HG03457 (cell line): ENCODE data around the gene SNX30.
A peak's percentile ranks its signal among the peaks of the same experiment; 100 is the strongest.
"Not testable (repeated sequence)": the region's sequence is repeated elsewhere in the genome, so short reads cannot be mapped to it uniquely, and the experiment has no call there.

Experiments used
- ATAC-seq: cut with Tn5 transposase; IDR thresholded peaks from one replicate; pipeline ENCODE4 v1.9.1; 2021; ENCODE audit warnings: moderate number of reproducible peaks; ENCODE audit not compliant: unreplicated experiment

SNX30 gene

DNA sequence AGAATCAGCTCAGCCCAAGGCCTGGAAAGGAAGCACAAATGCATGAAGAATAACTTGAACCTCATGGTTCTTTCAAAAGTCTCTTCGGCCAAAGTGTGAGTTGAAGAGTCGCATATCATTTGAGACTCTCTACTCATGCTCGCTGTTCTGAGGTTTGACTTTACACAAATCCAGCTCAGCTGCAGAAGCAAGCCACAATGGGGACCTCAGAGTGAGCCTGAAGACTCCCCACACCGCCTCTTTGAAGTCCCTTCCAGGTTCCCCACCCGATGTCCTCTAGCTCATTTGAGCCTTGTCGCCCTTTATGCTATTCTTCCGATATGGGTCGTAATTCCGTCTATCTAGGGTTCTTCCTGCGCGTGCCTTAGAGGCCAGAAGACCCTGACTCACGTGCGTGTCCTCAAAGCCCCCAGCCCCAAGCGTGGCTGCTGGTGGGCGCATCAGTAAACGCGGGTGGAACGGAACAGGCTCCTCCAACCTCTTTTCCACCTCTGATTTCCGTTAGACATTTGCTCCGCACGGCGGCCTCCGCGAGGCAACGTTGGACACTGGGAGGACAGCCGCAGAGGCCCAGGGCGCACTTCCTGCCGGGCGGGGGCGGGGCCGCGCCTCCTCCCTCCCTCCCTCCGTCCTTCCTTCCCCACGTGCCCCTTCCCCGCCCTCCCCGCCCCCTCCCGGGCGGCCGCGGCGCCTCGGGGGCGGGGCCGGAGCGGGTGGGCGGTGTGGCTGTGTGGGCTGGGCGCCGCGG is at the start of gene SNX30:
Gene SNX30, plus strand, starts transcription at position 745 of the 748 bp plus-strand sequence. CDS start 242 bp downstream, outside the sequence.
- ATAC-seq = peak; percentile 77

DNA sequence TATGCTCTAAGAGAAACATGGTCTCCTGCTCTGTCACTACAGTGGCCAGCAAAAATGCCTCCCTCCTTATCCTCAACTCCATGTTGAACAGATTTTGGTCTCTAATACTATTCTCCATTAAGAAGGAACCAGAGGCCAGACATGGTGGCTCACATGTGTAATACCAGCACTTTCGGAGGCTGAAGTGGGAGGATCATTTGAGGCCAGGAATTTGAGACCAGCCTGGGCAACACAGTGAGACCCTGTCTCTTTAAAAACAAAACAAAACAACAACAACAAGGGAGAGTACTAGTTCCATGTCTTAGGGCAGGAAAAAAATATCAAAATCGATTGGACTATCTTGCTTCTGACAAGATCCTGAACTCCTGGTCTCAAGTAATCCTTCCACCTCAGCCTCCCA is 47.3 kb upstream of the SNX30 start:
- no peak for ATAC-seq

GRCh38 chr9:112705768-112706427 is 44.7 kb upstream of the SNX30 start:
- ATAC-seq = no peak

DNA sequence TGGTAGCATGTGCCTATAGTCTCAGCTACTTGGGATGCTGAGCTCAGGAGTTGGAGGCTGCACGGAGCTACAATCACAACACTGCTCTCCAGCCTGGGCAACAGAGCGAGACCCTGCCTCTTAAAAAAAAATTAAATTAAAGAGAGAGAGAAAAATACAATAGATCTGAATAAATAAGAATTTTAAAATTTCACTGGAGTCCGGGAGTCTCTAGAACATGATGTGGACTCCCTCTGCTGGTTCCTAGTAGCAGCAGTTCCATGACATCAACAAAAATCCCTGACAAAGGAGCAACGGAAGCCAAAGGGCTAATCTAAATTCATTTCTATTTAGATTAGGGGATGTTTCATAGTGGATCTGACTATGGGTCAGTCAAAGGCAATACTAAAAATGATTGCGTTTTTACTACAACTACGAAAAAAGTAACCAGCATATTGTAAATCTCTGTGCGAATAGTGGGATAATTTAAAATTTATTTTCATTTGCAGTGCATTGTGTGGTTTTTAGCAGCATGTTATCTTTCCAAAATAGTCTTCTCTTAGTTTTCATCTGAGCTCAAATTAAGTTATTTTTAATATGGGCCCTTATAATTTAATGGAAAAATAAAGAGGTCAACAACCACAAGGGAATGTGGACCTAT is 39.4 kb upstream of the SNX30 start:
- ATAC-seq = no peak

DNA sequence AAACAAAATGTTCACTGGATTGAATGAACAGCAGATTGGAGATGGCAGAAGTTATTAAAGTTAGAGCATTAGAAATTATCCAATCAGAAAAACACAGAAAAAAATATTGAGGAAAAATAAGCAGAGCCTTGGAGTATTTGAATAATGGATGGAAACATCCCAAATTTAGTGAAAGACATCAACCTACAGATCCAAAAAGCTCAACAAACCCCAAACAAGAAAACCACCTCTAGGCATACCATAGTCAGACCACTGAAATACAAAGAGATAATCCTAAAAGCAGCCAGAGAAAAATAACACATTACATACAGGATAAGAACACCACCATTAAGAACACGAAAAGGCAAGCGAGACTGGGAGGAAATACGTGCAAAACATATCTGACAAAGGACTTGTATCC is 37.9 kb upstream of the SNX30 start:
- no peak for ATAC-seq

GRCh38 chr9:112717661-112718331 is 32.8 kb upstream of the SNX30 start, which contains the start of gene INIP:
TSS of gene INIP (minus strand) at chr9:112718117. CDS start at chr9:112716485, 1,632 bp downstream.
- peak; percentile 91 for ATAC-seq

- ATAC-seq = no peak
Observed at GRCh38 chr9:112719241-112719691, 31.3 kb upstream of the SNX30 start.

- no peak for ATAC-seq
Observed at GRCh38 chr9:112719696-112720095, 30.9 kb upstream of the SNX30 start.

GRCh38 chr9:112720113-112720780 is 30.3 kb upstream of the SNX30 start:
- no peak for ATAC-seq

DNA sequence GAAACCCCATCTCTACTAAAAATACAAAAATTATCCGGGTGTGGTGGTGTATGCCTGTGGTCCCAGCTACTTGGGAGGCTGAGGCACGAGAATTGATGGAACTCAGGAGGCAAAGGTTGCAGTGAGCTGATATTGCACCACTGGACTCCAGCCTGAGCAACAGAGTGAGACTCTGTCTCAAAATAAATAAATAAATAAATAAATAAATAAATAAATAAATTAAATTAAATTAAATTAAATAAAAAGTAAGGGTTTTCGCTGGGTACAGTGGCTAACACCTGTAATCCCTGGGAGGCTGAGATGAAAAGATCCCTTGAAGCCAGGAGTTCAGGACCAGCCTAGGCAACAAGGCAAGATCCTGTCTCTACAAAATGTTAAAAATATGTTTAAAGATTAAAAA is 27.8 kb upstream of the SNX30 start:
- not testable (repeated sequence) for ATAC-seq

- ATAC-seq = no peak
Observed at GRCh38 chr9:112725961-112726360, 24.6 kb upstream of the SNX30 start.

- ATAC-seq = no peak
Observed at GRCh38 chr9:112726428-112726827, 24.1 kb upstream of the SNX30 start.

GRCh38 chr9:112728401-112728800 is 22.2 kb upstream of the SNX30 start:
- ATAC-seq = no peak

GRCh38 chr9:112731971-112732370 is 18.6 kb upstream of the SNX30 start:
- ATAC-seq = no peak

GRCh38 chr9:112734892-112735291 is 15.7 kb upstream of the SNX30 start:
- no peak for ATAC-seq

DNA sequence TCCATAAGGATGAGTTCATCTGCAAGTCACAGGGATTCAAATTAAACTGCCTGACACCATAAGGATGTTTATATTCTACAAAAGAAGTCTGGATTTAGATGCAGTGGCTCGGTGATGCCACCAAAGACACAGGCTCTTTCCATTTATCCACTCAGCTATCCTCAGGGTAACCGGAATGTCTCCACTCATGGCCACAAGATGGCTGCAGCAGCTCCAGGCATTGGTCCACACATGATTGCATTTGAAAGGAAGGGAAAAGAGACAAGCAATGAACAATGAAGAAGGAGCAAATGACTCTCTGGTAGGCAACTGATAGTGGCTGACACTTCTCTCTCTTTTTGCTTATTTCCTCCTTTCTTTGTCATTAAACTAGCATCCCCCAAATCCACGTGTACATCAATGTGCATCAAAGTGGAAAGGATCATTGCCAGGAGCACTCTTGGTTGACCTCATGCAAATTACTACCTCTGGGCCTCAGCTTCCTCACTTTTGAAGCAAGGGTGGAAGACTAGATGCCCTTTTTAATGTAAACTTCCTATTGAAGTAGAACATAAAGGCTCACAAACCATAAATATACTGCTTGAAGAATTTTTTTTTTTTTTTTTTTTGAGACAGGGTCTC is 7.2 kb upstream of the SNX30 start:
- ATAC-seq = no peak

DNA sequence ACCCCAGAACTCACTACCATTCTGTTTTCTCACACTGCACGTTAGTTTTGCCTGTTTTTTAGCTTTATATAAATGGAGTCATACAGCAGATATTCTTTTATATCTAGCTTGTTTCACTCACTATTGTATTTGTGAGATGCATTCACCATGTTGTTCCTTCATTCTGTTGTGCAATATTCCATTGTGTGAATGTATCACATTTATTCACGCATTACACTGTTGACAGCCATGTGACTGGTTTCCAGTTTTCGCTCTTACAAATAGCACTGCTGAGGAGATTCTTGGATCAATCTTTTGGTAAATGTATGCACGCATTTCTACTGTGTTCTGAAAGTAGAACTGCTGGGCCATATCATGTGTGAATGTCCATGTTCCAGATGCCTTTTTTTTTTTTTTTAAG is 6.4 kb upstream of the SNX30 start:
- no peak for ATAC-seq

- ATAC-seq = no peak
Observed at GRCh38 chr9:112747094-112747493, 3.5 kb upstream of the SNX30 start.

GRCh38 chr9:112750764-112751055 is 150 bp downstream of the SNX30 start:
- ATAC-seq = no peak

GRCh38 chr9:112751056-112751795 is 666 bp downstream of the SNX30 start:
- peak; percentile 26 for ATAC-seq
